Large intestine (tissue), 3 donors: Measurements from ENCODE around the gene TUBB2B. TPM values are rescaled to one million over a fixed set of nuclear protein-coding genes. Genes with fewer than 3 reads are reported as not detected.
A peak's percentile ranks its signal among the peaks of the same experiment; 100 is the strongest.

Experiments used
- DNase-seq, 2 donors: peaks; one replicate each; pipeline versions ENCODE4 v3.0.0 to v3.0.0-alpha.2; 2013
- H3K27ac ChIP-seq: one replicate; pipeline ENCODE4 v1.5.1; 2013; ENCODE audit warnings: low read length
- H3K27me3 ChIP-seq: 2 replicates; pipeline ENCODE4 v1.6.1; 2013; ENCODE audit warnings: low read length; ENCODE audit not compliant: control insufficient read depth, insufficient read depth
- H3K36me3 ChIP-seq: 2 replicates; pipeline ENCODE4 v1.6.1; 2013; ENCODE audit warnings: low read length; ENCODE audit not compliant: control insufficient read depth, insufficient read depth
- H3K4me1 ChIP-seq: one replicate; pipeline ENCODE4 v1.6.1; 2013; ENCODE audit warnings: low read length; ENCODE audit not compliant: control insufficient read depth, insufficient read depth
- H3K4me3 ChIP-seq: one replicate; pipeline ENCODE4 v1.5.1; 2013; ENCODE audit warnings: low read length
- H3K9me3 ChIP-seq: one replicate; pipeline ENCODE4 v1.6.1; 2013; ENCODE audit warnings: mild to moderate bottlenecking, low read depth, low read length, moderate library complexity; ENCODE audit not compliant: control insufficient read depth
- WGBS: methylation state at CpG from one replicate; pipeline ENCODE4 v1.1.5; 2013; ENCODE audit warnings: low lambda C conversion rate; ENCODE audit not compliant: insufficient coverage; 5-methylcytosine and 5-hydroxymethylcytosine counted together
- polyA plus RNA-seq: library from polyadenylated mRNA; unstranded; fragments of 120-200 nt; gene quantifications from one replicate; pipeline ENCODE4 v1.2.1, GENCODE V29; 2013

The TUBB2B gene
- polyA plus RNA-seq, 1 donor: 54.3 TPM

- no peak for DNase-seq
- Histone ChIP-seq H3K4me1 (peaks cover 2% of the 10 kb centered on the region), H3K4me3 (no peak overlapping the region), H3K27ac (no peak overlapping the region), H3K27me3 (peaks cover 3% of the 10 kb centered on the region), H3K36me3 (no peaks in the 10 kb centered on the region), H3K9me3 (no peaks in the 10 kb centered on the region)
- WGBS: no CpG with 5 or more reads among the region's 5 CpGs
These were observed 15.8 kb downstream of the TUBB2B start for GRCh38 chr6:3211681-3212080.

- Histone ChIP-seq H3K9me3 (no peaks in the 10 kb centered on the region), H3K27me3 (peaks cover 3% of the 10 kb centered on the region), H3K36me3 (no peaks in the 10 kb centered on the region), H3K4me3 (no peak overlapping the region), H3K27ac (no peak overlapping the region), H3K4me1 (peaks cover 2% of the 10 kb centered on the region)
- no CpG with 5 or more reads among the region's 9 CpGs for whole genome bisulfite sequencing
- no peak for DNase-seq
These were observed 17.3 kb downstream of the TUBB2B start for GRCh38 chr6:3210024-3210610.

GRCh38 chr6:3209114-3210023 is 18.1 kb downstream of the TUBB2B start:
- DNase-seq: peak; percentile 68 to 86
- peak overlapping the region; percentile 20 for H3K27ac ChIP-seq
- H3K4me1 ChIP-seq: peaks cover 2% of the 10 kb centered on the region
- H3K36me3 ChIP-seq: no peaks in the 10 kb centered on the region
- H3K4me3 ChIP-seq: no peak overlapping the region
- WGBS: 43% methylated on average over 3 of the region's 17 CpGs
- H3K27me3 ChIP-seq: peaks cover 3% of the 10 kb centered on the region
- H3K9me3 ChIP-seq: no peaks in the 10 kb centered on the region

- H3K4me3 ChIP-seq: no peak overlapping the region
- peak overlapping the region; percentile 20 for H3K27ac ChIP-seq
- H3K9me3 ChIP-seq: no peaks in the 10 kb centered on the region
- peaks cover 3% of the 10 kb centered on the region for H3K27me3 ChIP-seq
- peaks cover 2% of the 10 kb centered on the region for H3K4me1 ChIP-seq
- H3K36me3 ChIP-seq: no peaks in the 10 kb centered on the region
- no CpG with 5 or more reads among the region's 1 CpG for WGBS
- DNase-seq: no peak
These were observed 18.7 kb downstream of the TUBB2B start for GRCh38 chr6:3208775-3209113.

GRCh38 chr6:3208098-3208774 is 19.2 kb downstream of the TUBB2B start:
- Histone ChIP-seq H3K9me3 (no peaks in the 10 kb centered on the region), H3K27me3 (peaks cover 3% of the 10 kb centered on the region), H3K27ac (no peak overlapping the region), H3K4me1 (peaks cover 2% of the 10 kb centered on the region), H3K4me3 (no peak overlapping the region), H3K36me3 (no peaks in the 10 kb centered on the region)
- no peak for DNase-seq
- WGBS: 72% methylated on average over 3 of the region's 14 CpGs

- no peak overlapping the region for H3K27ac ChIP-seq
- H3K27me3 ChIP-seq: peaks cover 3% of the 10 kb centered on the region
- H3K9me3 ChIP-seq: no peaks in the 10 kb centered on the region
- DNase-seq: no peak
- no peak overlapping the region for H3K4me3 ChIP-seq
- no peaks in the 10 kb centered on the region for H3K36me3 ChIP-seq
- peaks cover 2% of the 10 kb centered on the region for H3K4me1 ChIP-seq
- WGBS: 100% methylated on average over 1 of the region's 7 CpGs
These were observed 21.0 kb downstream of the TUBB2B start for GRCh38 chr6:3206339-3207015.

- Histone ChIP-seq H3K36me3 (no peaks in the 10 kb centered on the region), H3K4me3 (no peak overlapping the region), H3K27ac (no peak overlapping the region), H3K4me1 (peaks cover 2% of the 10 kb centered on the region), H3K27me3 (no peaks in the 10 kb centered on the region), H3K9me3 (no peaks in the 10 kb centered on the region)
- no peak for DNase-seq
- 100% methylated on average over 1 of the region's 4 CpGs for WGBS
These were observed 21.5 kb downstream of the TUBB2B start for GRCh38 chr6:3205913-3206312.

GRCh38 chr6:3204921-3205320 is 22.5 kb downstream of the TUBB2B start:
- Histone ChIP-seq H3K36me3 (no peaks in the 10 kb centered on the region), H3K9me3 (no peaks in the 10 kb centered on the region), H3K27me3 (no peaks in the 10 kb centered on the region), H3K4me1 (peaks cover 2% of the 10 kb centered on the region), H3K4me3 (no peak overlapping the region), H3K27ac (no peak overlapping the region)
- no peak for DNase-seq
- WGBS: 100% methylated on average over 1 of the region's 6 CpGs

GRCh38 chr6:3202999-3203696 is 24.3 kb downstream of the TUBB2B start:
- Histone ChIP-seq H3K27ac (no peak overlapping the region), H3K36me3 (no peaks in the 10 kb centered on the region), H3K9me3 (no peaks in the 10 kb centered on the region), H3K27me3 (no peaks in the 10 kb centered on the region), H3K4me1 (no peaks in the 10 kb centered on the region), H3K4me3 (no peak overlapping the region)
- no peak for DNase-seq
- WGBS: 81% methylated on average over 2 of the region's 7 CpGs

- no peaks in the 10 kb centered on the region for H3K9me3 ChIP-seq
- no peak overlapping the region for H3K27ac ChIP-seq
- no peaks in the 10 kb centered on the region for H3K4me1 ChIP-seq
- H3K36me3 ChIP-seq: no peaks in the 10 kb centered on the region
- no peak for DNase-seq
- WGBS: 100% methylated on average over 1 of the region's 2 CpGs
- H3K4me3 ChIP-seq: no peak overlapping the region
- no peaks in the 10 kb centered on the region for H3K27me3 ChIP-seq
These were observed 26.1 kb downstream of the TUBB2B start for GRCh38 chr6:3201388-3201787.
